HepG2 (cell line): ENCODE measurements around the gene MTIF2. TPM values are rescaled to one million over a fixed set of nuclear protein-coding genes. Genes with fewer than 3 reads are reported as not detected.

ENCODE experiments used
- ARNT2 ChIP-seq: sonication (generic); formaldehyde crosslinking; IDR thresholded peaks from 2 replicates; pipeline ENCODE4 v1.8.0; 2022; ENCODE audit warnings: mild to moderate bottlenecking, low read depth, missing genetic modification reagents, moderate library complexity
- GATAD1 ChIP-seq: IDR thresholded peaks from 2 replicates; pipeline ENCODE4 v1.6.1; 2016; ENCODE audit warnings: missing genetic modification reagents, missing compliant biosample characterization
- NCOA5 ChIP-seq: sonication (generic); formaldehyde crosslinking; IDR thresholded peaks from 2 replicates; pipeline ENCODE4 v1.4.0; 2020; ENCODE audit warnings: missing genetic modification reagents
- RFXANK ChIP-seq: IDR thresholded peaks from 2 replicates; pipeline ENCODE4 v1.6.1; 2016
- ZKSCAN8 ChIP-seq: IDR thresholded peaks from 2 replicates; pipeline ENCODE4 v1.6.1; 2016; ENCODE audit warnings: borderline replicate concordance, missing genetic modification reagents, missing compliant biosample characterization
- ZMAT3 ChIP-seq: sonication (generic); formaldehyde crosslinking; conservative IDR thresholded peaks from 2 replicates; pipeline ENCODE4 v1.7.0; 2021; ENCODE audit warnings: missing genetic modification reagents
- ZNF207 ChIP-seq: fragments of 450-650 bp; IDR thresholded peaks from 2 replicates; pipeline ENCODE4 v1.6.1; 2016; ENCODE audit warnings: antibody characterized with exemption, borderline replicate concordance
- ZNF263 ChIP-seq: sonication (generic); formaldehyde crosslinking; IDR thresholded peaks from 2 replicates; pipeline ENCODE4 v1.4.0; 2020; ENCODE audit warnings: missing genetic modification reagents
- ZNF354B ChIP-seq: sonication (generic); formaldehyde crosslinking; IDR thresholded peaks from 2 replicates; pipeline ENCODE4 v1.8.0; 2022; ENCODE audit warnings: mild to moderate bottlenecking, missing genetic modification reagents
- ZNF570 ChIP-seq: sonication (generic); formaldehyde crosslinking; IDR thresholded peaks from 2 replicates; pipeline ENCODE4 v1.4.0; 2020; ENCODE audit warnings: mild to moderate bottlenecking, missing genetic modification reagents, borderline replicate concordance
- ZSCAN9 ChIP-seq: IDR thresholded peaks from 2 replicates; pipeline ENCODE4 v1.6.1; 2016; ENCODE audit warnings: borderline replicate concordance
- polyA plus RNA-seq, 8 experiments: library from polyadenylated mRNA; depleted of rRNA in 3 of 8; stranded (reverse) in 7 of 8; unstranded in 1 of 8; fragments of >200 nt; fragmentation: Illumina TruSeq in 4 of 8; extraction: Trizol in 4 of 8; gene quantifications; 2 replicates each; pipeline versions ENCODE4 v1.2.1 to v1.2.3, GENCODE V29; 2011 to 2016; ENCODE audit warnings: low read depth in 4 of 8, missing spikeins in 1 of 8, mixed read lengths in 1 of 8; ENCODE audit not compliant: insufficient read depth in 1 of 8
- total RNA-seq, 5 experiments: library from RNA; depleted of rRNA; stranded (reverse); fragments of >200 nt; fragmentation: Illumina TruSeq; extraction: Trizol; gene quantifications; 2 replicates each; pipeline ENCODE4 v1.2.3, GENCODE V29; 2016; ENCODE audit warnings: low read depth in 1 of 5
- TF ChIP-seq, protein P1 (sequence below): sonication (generic); formaldehyde crosslinking; IDR thresholded peaks from 2 replicates; pipeline ENCODE4 v1.5.1; 2020; ENCODE audit warnings: missing genetic modification reagents, mild to moderate bottlenecking, borderline replicate concordance
- TF ChIP-seq, protein P2 (sequence below): sonication (generic); formaldehyde crosslinking; conservative IDR thresholded peaks from 2 replicates; pipeline ENCODE4 v1.8.0; 2022; ENCODE audit warnings: mild to moderate bottlenecking, moderate library complexity, missing genetic modification reagents
- TF ChIP-seq, protein P3 (sequence below): sonication (generic); formaldehyde crosslinking; IDR thresholded peaks from 2 replicates; pipeline ENCODE4 v1.4.0; 2020; ENCODE audit warnings: missing genetic modification reagents, mild to moderate bottlenecking, borderline replicate concordance
- TF ChIP-seq, protein P4 (sequence below): sonication (generic); formaldehyde crosslinking; IDR thresholded peaks from 2 replicates; pipeline ENCODE4 v1.8.0; 2022; ENCODE audit warnings: mild to moderate bottlenecking, missing genetic modification reagents
- TF ChIP-seq, protein P5 (sequence below): IDR thresholded peaks from 2 replicates; pipeline ENCODE4 v1.6.1; 2012; ENCODE audit warnings: low read depth, low read length, improper control_type of control experiment

The MTIF2 gene
- total and polyA plus RNA-seq, 2 of the 13 experiments (the other 11 are each of a cell fraction or from before 2014, with no cell fraction given) = 32.1 to 92.1 TPM

DNA sequence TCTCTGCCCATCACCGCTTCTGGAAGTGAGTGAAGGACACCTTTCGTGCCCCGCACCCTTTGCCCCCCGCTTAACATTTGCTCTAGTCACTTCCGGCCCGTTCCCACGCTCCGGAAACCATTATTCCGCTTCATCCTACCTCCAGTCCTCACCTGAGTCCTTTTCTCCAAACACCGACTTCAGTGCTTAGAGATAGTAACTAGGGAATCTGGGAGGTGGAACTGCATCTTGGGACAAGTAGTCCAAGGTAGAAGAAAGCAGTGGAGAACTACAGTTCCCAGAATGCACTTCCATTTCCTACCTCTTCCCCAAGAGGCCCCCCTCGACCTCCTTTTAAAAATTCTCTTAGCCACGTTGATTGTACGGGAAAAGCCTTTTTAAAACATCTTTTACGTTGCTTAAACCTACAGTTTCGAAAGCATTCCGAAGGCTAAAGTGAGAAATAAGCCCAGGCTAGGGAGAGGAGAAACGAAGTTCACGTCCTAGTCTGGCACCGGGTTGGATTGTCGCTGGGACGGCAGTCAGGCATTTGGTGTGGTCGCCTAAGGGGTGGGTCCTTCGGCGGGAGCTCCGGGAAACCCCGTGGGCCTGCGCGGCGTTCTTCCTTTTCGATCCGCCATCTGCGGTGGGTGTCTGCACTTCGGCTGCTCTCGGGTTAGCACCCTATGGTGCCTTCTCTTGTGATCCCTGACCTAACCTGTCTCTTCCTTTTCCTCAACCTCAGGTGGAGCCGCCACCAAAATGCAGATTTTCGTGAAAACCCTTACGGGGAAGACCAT lies 36.8 kb downstream of the MTIF2 start, which contains the start of the genes CLHC1 and RPS27A (continued):
- TF ChIP-seq, protein P1, sequence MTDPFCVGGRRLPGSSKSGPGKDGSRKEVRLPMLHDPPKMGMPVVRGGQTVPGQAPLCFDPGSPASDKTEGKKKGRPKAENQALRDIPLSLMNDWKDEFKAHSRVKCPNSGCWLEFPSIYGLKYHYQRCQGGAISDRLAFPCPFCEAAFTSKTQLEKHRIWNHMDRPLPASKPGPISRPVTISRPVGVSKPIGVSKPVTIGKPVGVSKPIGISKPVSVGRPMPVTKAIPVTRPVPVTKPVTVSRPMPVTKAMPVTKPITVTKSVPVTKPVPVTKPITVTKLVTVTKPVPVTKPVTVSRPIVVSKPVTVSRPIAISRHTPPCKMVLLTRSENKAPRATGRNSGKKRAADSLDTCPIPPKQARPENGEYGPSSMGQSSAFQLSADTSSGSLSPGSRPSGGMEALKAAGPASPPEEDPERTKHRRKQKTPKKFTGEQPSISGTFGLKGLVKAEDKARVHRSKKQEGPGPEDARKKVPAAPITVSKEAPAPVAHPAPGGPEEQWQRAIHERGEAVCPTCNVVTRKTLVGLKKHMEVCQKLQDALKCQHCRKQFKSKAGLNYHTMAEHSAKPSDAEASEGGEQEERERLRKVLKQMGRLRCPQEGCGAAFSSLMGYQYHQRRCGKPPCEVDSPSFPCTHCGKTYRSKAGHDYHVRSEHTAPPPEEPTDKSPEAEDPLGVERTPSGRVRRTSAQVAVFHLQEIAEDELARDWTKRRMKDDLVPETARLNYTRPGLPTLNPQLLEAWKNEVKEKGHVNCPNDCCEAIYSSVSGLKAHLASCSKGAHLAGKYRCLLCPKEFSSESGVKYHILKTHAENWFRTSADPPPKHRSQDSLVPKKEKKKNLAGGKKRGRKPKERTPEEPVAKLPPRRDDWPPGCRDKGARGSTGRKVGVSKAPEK (CRISPR knock-in tag) = no peak
- no peak for TF ChIP-seq ZNF570 (CRISPR knock-in tag)
- TF ChIP-seq, protein P2, sequence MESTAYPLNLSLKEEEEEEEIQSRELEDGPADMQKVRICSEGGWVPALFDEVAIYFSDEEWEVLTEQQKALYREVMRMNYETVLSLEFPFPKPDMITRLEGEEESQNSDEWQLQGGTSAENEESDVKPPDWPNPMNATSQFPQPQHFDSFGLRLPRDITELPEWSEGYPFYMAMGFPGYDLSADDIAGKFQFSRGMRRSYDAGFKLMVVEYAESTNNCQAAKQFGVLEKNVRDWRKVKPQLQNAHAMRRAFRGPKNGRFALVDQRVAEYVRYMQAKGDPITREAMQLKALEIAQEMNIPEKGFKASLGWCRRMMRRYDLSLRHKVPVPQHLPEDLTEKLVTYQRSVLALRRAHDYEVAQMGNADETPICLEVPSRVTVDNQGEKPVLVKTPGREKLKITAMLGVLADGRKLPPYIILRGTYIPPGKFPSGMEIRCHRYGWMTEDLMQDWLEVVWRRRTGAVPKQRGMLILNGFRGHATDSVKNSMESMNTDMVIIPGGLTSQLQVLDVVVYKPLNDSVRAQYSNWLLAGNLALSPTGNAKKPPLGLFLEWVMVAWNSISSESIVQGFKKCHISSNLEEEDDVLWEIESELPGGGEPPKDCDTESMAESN (CRISPR knock-in tag) = peak; percentile 9; the same call in 1 of the 2 replicates
- no peak for TF ChIP-seq ZNF207
- TF ChIP-seq ZNF263 (CRISPR knock-in tag) = peak; percentile 53; the same call in 1 of the 2 replicates
- peak; percentile 52; the same call in 1 of the 2 replicates for TF ChIP-seq RFXANK (CRISPR knock-in tag)
- TF ChIP-seq, protein P3, sequence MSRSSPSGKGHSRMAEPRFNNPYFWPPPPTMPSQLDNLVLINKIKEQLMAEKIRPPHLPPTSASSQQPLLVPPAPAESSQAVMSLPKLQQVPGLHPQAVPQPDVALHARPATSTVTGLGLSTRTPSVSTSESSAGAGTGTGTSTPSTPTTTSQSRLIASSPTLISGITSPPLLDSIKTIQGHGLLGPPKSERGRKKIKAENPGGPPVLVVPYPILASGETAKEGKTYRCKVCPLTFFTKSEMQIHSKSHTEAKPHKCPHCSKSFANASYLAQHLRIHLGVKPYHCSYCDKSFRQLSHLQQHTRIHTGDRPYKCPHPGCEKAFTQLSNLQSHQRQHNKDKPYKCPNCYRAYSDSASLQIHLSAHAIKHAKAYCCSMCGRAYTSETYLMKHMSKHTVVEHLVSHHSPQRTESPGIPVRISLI (CRISPR knock-in tag) = peak; percentile 17; the same call in 1 of the 2 replicates
- peak; percentile 68; the same call in 1 of the 2 replicates for TF ChIP-seq ZSCAN9 (CRISPR knock-in tag)
- TF ChIP-seq ZNF354B (CRISPR knock-in tag) = peak; percentile 87; the same call in 1 of the 2 replicates
- TF ChIP-seq, protein P4, sequence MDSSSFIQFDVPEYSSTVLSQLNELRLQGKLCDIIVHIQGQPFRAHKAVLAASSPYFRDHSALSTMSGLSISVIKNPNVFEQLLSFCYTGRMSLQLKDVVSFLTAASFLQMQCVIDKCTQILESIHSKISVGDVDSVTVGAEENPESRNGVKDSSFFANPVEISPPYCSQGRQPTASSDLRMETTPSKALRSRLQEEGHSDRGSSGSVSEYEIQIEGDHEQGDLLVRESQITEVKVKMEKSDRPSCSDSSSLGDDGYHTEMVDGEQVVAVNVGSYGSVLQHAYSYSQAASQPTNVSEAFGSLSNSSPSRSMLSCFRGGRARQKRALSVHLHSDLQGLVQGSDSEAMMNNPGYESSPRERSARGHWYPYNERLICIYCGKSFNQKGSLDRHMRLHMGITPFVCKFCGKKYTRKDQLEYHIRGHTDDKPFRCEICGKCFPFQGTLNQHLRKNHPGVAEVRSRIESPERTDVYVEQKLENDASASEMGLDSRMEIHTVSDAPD (CRISPR knock-in tag) = 0 out of 2 replicates have a peak, but pooled peaks have one; percentile 11
- TF ChIP-seq ZMAT3 (CRISPR knock-in tag) = peak; percentile 60
- TF ChIP-seq GATAD1 (CRISPR knock-in tag) = peak; percentile 90
- peak; percentile 71; the same call in 1 of the 2 replicates for TF ChIP-seq ZKSCAN8
- TF ChIP-seq NCOA5 (CRISPR knock-in tag) = no peak
- TF ChIP-seq, protein P5, sequence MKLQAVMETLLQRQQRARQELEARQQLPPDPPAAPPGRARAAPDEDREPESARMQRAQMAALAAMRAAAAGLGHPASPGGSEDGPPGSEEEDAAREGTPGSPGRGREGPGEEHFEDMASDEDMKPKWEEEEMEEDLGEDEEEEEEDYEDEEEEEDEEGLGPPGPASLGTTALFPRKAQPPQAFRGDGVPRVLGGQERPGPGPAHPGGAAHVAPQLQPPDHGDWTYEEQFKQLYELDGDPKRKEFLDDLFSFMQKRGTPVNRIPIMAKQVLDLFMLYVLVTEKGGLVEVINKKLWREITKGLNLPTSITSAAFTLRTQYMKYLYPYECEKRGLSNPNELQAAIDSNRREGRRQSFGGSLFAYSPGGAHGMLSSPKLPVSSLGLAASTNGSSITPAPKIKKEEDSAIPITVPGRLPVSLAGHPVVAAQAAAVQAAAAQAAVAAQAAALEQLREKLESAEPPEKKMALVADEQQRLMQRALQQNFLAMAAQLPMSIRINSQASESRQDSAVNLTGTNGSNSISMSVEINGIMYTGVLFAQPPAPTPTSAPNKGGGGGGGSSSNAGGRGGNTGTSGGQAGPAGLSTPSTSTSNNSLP = 0 out of 2 replicates have a peak, but pooled peaks have one; percentile 8
- peak; percentile 56; the same call in 1 of the 2 replicates for TF ChIP-seq ARNT2 (CRISPR knock-in tag)
